Limb (tissue), 2 donors: Measurements from ENCODE around the gene KIT.
"Not testable (repeated sequence)": the region's sequence is repeated elsewhere in the genome, so short reads cannot be mapped to it uniquely, and the experiment has no call there.

Experiments used
- DNase-seq, 2 donors: peaks; one replicate each; pipeline ENCODE4 v3.0.0-alpha.2; 2016; ENCODE audit errors: extremely low spot score in 2 of 2

KIT gene

GRCh38 chr4:54657551-54658251 is at the start of gene KIT:
Gene KIT, plus strand, starts transcription at chr4:54657957. Its CDS starts 58 bp downstream, at chr4:54658015.
- DNase-seq: peak; percentile 54 to 85

- DNase-seq: no peak
These were observed 48.4 kb upstream of the KIT start for GRCh38 chr4:54609310-54609709.

GRCh38 chr4:54614149-54614548 is 43.6 kb upstream of the KIT start:
- no peak for DNase-seq

GRCh38 chr4:54620773-54621172 is 37.0 kb upstream of the KIT start:
- no peak for DNase-seq

- no peak for DNase-seq
These were observed 32.4 kb upstream of the KIT start for GRCh38 chr4:54625391-54625790.

- DNase-seq: no peak
These were observed 31.6 kb upstream of the KIT start for GRCh38 chr4:54626113-54626512.

- DNase-seq: no peak
These were observed 25.2 kb upstream of the KIT start for GRCh38 chr4:54632537-54632936.

GRCh38 chr4:54633102-54633740 is 24.5 kb upstream of the KIT start:
- DNase-seq: not testable (repeated sequence)

- DNase-seq: no peak
These were observed 22.4 kb upstream of the KIT start for GRCh38 chr4:54635318-54635717.

- no peak for DNase-seq
These were observed 20.4 kb upstream of the KIT start for GRCh38 chr4:54637325-54637724.

- DNase-seq: not testable (repeated sequence)
These were observed 16.7 kb upstream of the KIT start for GRCh38 chr4:54641101-54641500.

- DNase-seq: no peak
These were observed 14.6 kb upstream of the KIT start for GRCh38 chr4:54643172-54643571.

- DNase-seq: no peak
These were observed 13.6 kb upstream of the KIT start for GRCh38 chr4:54643958-54644751.

GRCh38 chr4:54645830-54646229 is 11.9 kb upstream of the KIT start:
- DNase-seq: no peak

- DNase-seq: no peak
These were observed 10.7 kb upstream of the KIT start for GRCh38 chr4:54647070-54647469.

GRCh38 chr4:54651050-54651449 is 6.7 kb upstream of the KIT start:
- DNase-seq: no peak

- DNase-seq: no peak
These were observed 3.0 kb upstream of the KIT start for GRCh38 chr4:54654753-54655152.

- DNase-seq: peak in 1 of 2 donors; percentile 39
These were observed 589 bp upstream of the KIT start for GRCh38 chr4:54657185-54657550.

GRCh38 chr4:54658252-54659093 is 716 bp downstream of the KIT start:
- DNase-seq: peak; percentile 40 to 74

- DNase-seq: no peak
These were observed 1.6 kb downstream of the KIT start for GRCh38 chr4:54659313-54659712.

GRCh38 chr4:54659749-54660535 is 2.2 kb downstream of the KIT start:
- DNase-seq: no peak
